ENCODE results near the gene ARID3A. TPM values are rescaled to one million over a fixed set of nuclear protein-coding genes. Genes with fewer than 3 reads are reported as not detected.

The ARID3A gene
- total and polyA plus RNA-seq, 2 of the 4 experiments (the other 2 are of a cell fraction): 16.0 to 23.1 TPM

DNA sequence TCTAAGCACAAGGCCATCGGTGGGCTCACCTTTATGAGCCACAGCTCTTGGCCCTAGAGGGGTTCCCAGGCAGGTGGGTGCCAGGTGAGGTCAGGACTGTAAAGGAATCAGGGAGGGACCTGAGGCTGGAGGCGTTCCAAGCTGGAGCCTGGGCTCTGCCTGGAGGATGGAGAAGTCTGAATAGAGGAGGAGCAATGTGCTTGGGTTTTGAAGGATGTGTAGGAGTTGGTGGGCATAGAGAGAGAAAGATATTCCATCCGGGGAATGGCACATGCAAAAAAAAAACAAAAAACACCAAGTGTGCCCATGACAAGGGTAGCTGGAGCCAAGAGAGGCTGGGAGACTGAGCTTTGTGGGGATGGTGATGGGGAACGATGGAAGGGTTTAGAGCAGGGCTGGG, 76.8 kb downstream of the ARID3A start:
- Histone ChIP-seq H3K9me1 (ENCODE audit: insufficient read depth, low read length) (no peaks in the 10 kb centered on the region), H3K56ac (ENCODE audit: extremely low read depth, insufficient read depth, low read length) (no peak overlapping the region), H4K8ac (ENCODE audit: low read depth in 2 of 2, low read length in 2 of 2) (no peak overlapping the region), H3K23ac (ENCODE audit: low read depth, low read length) (no peak overlapping the region), H3K4ac (ENCODE audit: low read depth, low read length) (no peak overlapping the region), H2AK9ac (replicated peaks; ENCODE audit: low read depth, low read length, poor library complexity) (no peak overlapping the region), H4K91ac (ENCODE audit: insufficient read depth, low read depth, low read length) (no peak overlapping the region), H3K18ac (ENCODE audit: low read depth, low read length) (no peak overlapping the region), H3K79me1 (ENCODE audit: low read depth in 1 of 2, low read length in 2 of 2) (no peaks in the 10 kb centered on the region; a peak in 1 of 4 replicates), H2AK5ac (ENCODE audit: low read depth, low read length) (no peak overlapping the region), H3K4me1 (ENCODE audit: control insufficient read depth, insufficient read depth, low read length) (no peaks in the 10 kb centered on the region), H3K27ac (ENCODE audit: insufficient read depth, low read length) (no peak overlapping the region), H3K14ac (replicated peaks; ENCODE audit: low read depth, low read length) (no peak overlapping the region), H3K36me3 (ENCODE audit: control insufficient read depth, insufficient read depth, low read length) (no peaks in the 10 kb centered on the region), H3K9me3 (ENCODE audit: control insufficient read depth, insufficient read depth, low read length) (no peaks in the 10 kb centered on the region), H2AFZ (replicated peaks; ENCODE audit: low read length, poor library complexity) (no peak overlapping the region), H3K9ac (ENCODE audit: low read depth, low read length) (no peak overlapping the region), H3K27me3 (ENCODE audit: control insufficient read depth, insufficient read depth, low read length) (peaks cover 26% of the 10 kb centered on the region), H2BK5ac (ENCODE audit: low read depth, low read length, poor library complexity, severe bottlenecking) (no peak overlapping the region), H2BK15ac (ENCODE audit: low read depth, low read length) (no peak overlapping the region), H4K20me1 (ENCODE audit: insufficient read depth, low read length) (0 out of 2 replicates have a peak, but pooled peaks cover 11% of the 10 kb centered on the region), H4K5ac (ENCODE audit: low read depth, low read length) (no peak overlapping the region), H2BK120ac (ENCODE audit: low read depth, low read length) (no peak overlapping the region), H3K4me3 (ENCODE audit: insufficient read depth, low read depth, low read length) (no peak overlapping the region), H3K4me2 (ENCODE audit: low read depth, low read length) (no peak overlapping the region), H2BK20ac (ENCODE audit: low read depth, low read length) (no peak overlapping the region)
- dilution Hi-C loops (cut with HindIII; ENCODE audit: low sequenced_read_pairs, unreplicated experiment) (no loop called here), intact Hi-C loops (cut with micrococcal nuclease) (no loop called here), in situ Hi-C loops (cut with MboI; ENCODE audit: low sequenced_read_pairs) (no loop called here)
- ATAC-seq (ENCODE audit: low read depth) (no peak), DNase-seq (no peak)
- ChIA-PET POLR2A (ENCODE audit: unreplicated experiment) (no interaction called here), CTCF (interaction anchor here (0.6 kb wide), 2 partner anchors 147 to 726 kb away, joined by 3 to 4 read pairs; no protein-coding TSS in a partner anchor)
- WGBS, 2 experiments (ENCODE audit: extremely low coverage in 2 of 2, insufficient read length in 1 of 2): 50% methylated on average over 2 of the region's 4 CpGs; no CpG with 5 or more reads in 1 of the 2 experiments
- TF ChIP-seq, protein P1, sequence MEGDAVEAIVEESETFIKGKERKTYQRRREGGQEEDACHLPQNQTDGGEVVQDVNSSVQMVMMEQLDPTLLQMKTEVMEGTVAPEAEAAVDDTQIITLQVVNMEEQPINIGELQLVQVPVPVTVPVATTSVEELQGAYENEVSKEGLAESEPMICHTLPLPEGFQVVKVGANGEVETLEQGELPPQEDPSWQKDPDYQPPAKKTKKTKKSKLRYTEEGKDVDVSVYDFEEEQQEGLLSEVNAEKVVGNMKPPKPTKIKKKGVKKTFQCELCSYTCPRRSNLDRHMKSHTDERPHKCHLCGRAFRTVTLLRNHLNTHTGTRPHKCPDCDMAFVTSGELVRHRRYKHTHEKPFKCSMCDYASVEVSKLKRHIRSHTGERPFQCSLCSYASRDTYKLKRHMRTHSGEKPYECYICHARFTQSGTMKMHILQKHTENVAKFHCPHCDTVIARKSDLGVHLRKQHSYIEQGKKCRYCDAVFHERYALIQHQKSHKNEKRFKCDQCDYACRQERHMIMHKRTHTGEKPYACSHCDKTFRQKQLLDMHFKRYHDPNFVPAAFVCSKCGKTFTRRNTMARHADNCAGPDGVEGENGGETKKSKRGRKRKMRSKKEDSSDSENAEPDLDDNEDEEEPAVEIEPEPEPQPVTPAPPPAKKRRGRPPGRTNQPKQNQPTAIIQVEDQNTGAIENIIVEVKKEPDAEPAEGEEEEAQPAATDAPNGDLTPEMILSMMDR (conservative IDR thresholded peaks at IDR 0.05; ENCODE audit: low read depth, low read length): no peak
- no peak for TF ChIP-seq MAFK (IDR thresholded peaks at IDR 0.05; ENCODE audit: low read depth, low read length)
- TF ChIP-seq RCOR1 (IDR thresholded peaks at IDR 0.05; ENCODE audit: insufficient replicate concordance, low read length): no peak
- no peak for TF ChIP-seq RFX5 (IDR thresholded peaks at IDR 0.05; ENCODE audit: low read depth, low read length)
- TF ChIP-seq RAD21 (IDR thresholded peaks at IDR 0.05; ENCODE audit: low read length): no peak
- TF ChIP-seq NFE2L2 (IDR thresholded peaks at IDR 0.05; ENCODE audit: low read depth, low read length): no peak
- no peak for TF ChIP-seq FOS (IDR thresholded peaks at IDR 0.05; ENCODE audit: low read depth, low read length)
- TF ChIP-seq CHD1 (IDR thresholded peaks at IDR 0.05; ENCODE audit: low read depth, low read length): no peak
- TF ChIP-seq, protein P2, sequence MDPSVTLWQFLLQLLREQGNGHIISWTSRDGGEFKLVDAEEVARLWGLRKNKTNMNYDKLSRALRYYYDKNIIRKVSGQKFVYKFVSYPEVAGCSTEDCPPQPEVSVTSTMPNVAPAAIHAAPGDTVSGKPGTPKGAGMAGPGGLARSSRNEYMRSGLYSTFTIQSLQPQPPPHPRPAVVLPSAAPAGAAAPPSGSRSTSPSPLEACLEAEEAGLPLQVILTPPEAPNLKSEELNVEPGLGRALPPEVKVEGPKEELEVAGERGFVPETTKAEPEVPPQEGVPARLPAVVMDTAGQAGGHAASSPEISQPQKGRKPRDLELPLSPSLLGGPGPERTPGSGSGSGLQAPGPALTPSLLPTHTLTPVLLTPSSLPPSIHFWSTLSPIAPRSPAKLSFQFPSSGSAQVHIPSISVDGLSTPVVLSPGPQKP (IDR thresholded peaks at IDR 0.05; ENCODE audit: borderline replicate concordance, low read depth, low read length): no peak
- TF ChIP-seq MAZ (IDR thresholded peaks at IDR 0.05; ENCODE audit: borderline replicate concordance, low read depth, low read length): no peak
- TF ChIP-seq POLR2A (IDR thresholded peaks at IDR 0.05; ENCODE audit: low read depth, low read length): no peak
- no peak for TF ChIP-seq CEBPB (IDR thresholded peaks at IDR 0.05; ENCODE audit: low read depth, low read length)
- no TSS peak for BruUV-seq (replicated peaks)

Data from IMR-90 (cell line).